ENCODE data around the gene SLC4A8.
"Not testable (repeated sequence)": the region's sequence is repeated elsewhere in the genome, so short reads cannot be mapped to it uniquely, and the experiment has no call there.

The SLC4A8 gene

DNA sequence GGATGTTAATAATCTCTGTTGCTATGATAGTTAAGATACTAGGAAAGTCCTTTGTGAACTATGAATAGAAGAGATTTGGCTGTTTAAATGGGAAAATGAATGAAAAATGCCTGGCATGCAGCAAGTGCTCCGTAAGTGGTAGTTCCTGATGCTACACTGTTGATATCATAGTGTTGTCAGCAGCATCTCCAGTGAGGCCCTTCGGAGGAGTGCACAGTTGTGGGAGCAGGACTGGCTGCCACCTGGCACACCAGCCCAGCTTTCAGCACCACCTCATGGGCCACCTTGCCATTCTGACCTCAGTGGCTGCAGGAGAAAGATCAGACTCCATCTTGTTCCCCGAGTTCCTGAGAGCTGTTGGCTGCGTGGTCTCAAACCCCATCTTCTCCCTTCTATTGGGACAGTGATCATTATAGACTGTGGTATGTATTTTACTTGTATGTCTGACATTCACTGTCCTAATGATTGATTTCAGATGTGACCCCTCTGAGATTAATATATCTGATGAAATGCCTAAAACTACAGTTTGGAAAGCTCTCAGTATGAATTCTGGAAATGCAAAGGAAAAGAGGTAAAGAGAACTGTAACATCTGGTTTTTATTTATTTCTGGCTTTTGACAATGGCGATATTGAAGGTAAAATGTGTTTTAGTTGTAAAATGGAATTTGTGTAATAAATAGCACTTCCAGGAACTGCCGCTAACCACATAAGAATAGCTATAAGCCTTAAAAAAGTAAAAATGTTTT, 80.9 kb downstream of the SLC4A8 start:
- no peak for DNase-seq (ENCODE audit: insufficient read length, low spot score)
- no peak for FAIRE-seq
- TF ChIP-seq POLR2A (IDR thresholded peaks at IDR 0.05; ENCODE audit: low read depth, low read length): no peak

DNA sequence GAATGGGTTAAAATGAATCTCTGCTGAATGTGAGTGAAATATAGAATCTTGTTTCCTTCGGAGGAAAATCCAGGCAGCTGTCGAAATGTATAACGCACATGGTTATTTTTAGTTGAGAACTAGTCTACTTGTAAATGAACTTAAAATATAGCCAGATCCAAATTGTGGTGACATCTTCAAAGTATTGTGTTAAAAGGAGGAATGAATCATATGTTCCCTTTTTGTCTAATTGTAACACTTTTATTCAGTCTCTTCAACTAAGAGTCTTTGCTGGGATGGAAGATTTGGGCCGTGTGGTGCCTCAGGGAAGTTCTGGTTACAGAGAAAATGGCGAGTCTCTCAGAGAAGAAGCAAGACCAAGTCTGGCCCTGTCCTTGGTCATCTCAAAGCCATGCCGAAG, 82.5 kb downstream of the SLC4A8 start:
- DNase-seq (ENCODE audit: insufficient read length, low spot score): no peak
- TF ChIP-seq POLR2A (IDR thresholded peaks at IDR 0.05; ENCODE audit: low read depth, low read length): no peak
- no peak for FAIRE-seq

GRCh38 chr12:51508285-51508684, 83.7 kb downstream of the SLC4A8 start:
- no peak for TF ChIP-seq POLR2A (IDR thresholded peaks at IDR 0.05; ENCODE audit: low read depth, low read length)
- no peak for DNase-seq (ENCODE audit: insufficient read length, low spot score)
- FAIRE-seq: no peak

DNA sequence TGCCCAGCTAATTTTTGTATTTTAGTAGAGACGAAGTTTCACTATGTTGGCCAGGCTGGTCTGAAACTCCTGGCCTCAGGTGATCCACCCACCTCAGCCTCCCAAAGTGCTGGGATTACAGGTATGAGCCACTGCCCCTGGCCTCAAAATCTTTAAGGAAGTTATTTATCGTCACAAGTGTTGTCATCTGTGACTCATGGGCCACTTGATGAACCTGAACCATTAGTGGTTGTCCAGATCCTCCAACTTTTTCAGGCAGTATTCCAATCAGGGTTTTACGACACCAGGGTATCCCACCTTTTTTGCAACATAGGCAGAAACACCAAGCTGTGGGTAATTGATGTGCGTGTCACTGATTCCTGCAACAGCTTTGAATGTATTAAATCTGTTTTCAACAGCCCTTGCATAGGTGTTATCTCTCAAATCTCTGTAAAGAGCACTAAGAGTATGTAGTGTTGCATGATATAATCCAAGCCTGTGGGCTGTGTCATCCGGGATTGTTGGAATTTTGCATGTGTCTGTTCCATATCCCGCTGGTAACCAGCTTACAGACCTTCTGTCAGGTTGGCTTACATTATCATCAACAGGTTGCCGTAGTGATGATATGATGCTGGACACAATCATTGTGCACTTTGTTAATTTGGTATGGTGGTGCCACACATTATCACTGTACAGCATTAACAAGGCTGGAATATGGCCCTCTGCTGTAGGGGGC, 87.1 kb downstream of the SLC4A8 start:
- DNase-seq (ENCODE audit: insufficient read length, low spot score) (no peak), FAIRE-seq (no peak)
- TF ChIP-seq POLR2A (IDR thresholded peaks at IDR 0.05; ENCODE audit: low read depth, low read length): no peak

- DNase-seq (ENCODE audit: insufficient read length, low spot score) (no peak), FAIRE-seq (no peak)
- no peak for TF ChIP-seq POLR2A (IDR thresholded peaks at IDR 0.05; ENCODE audit: low read depth, low read length)
These were observed 87.8 kb downstream of the SLC4A8 start for GRCh38 chr12:51512438-51512837.

GRCh38 chr12:51515037-51515436, 90.4 kb downstream of the SLC4A8 start:
- not testable (repeated sequence) for DNase-seq (ENCODE audit: insufficient read length, low spot score); FAIRE-seq

DNA sequence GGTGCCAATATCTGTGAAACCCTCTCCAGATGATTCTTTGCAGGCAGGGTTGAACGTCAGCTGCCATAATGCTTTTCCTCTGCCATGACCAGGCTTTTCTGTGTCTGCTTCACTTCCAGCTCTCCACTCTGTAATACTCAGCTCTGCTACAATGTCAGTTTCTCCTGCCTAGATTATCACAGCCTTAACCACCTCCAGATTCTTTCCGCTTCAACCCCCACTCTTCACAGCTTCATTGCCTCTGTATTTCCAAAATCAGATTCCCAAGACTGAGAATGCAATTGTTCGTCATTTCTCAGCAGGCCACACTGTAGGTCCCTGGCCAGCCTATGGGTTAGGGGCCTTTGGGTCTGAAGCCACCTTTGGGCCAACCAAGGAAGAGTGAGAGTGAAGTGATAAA, 92.7 kb downstream of the SLC4A8 start:
- FAIRE-seq (no peak), DNase-seq (ENCODE audit: insufficient read length, low spot score) (no peak)
- no peak for TF ChIP-seq POLR2A (IDR thresholded peaks at IDR 0.05; ENCODE audit: low read depth, low read length)

GRCh38 chr12:51517800-51518199, 93.2 kb downstream of the SLC4A8 start:
- no peak for DNase-seq (ENCODE audit: insufficient read length, low spot score)
- TF ChIP-seq POLR2A (IDR thresholded peaks at IDR 0.05; ENCODE audit: low read depth, low read length): no peak
- no peak for FAIRE-seq

DNA sequence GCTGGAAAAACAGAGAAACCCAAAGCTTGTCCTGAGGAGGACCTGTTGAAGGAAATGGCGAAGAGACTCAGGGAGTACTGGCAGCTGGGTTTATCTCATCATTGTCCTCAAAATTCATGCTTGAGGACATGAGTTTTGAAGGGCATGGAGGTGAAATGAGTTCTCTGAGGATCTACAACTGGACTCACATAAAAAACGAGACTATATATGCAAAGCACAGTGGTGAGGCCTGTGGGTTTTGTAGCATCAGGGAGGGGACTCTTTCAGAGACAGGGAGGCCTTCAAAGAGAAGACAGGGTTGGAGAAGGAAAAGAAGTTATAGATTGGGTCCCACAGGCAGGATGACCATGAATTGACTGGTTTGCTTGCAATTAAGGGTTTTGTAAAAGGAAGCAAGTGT, 95.1 kb downstream of the SLC4A8 start:
- DNase-seq (ENCODE audit: insufficient read length, low spot score) (no peak), FAIRE-seq (no peak)
- no peak for TF ChIP-seq POLR2A (IDR thresholded peaks at IDR 0.05; ENCODE audit: low read depth, low read length)

- DNase-seq (ENCODE audit: insufficient read length, low spot score) (no peak), FAIRE-seq (no peak)
- TF ChIP-seq POLR2A (IDR thresholded peaks at IDR 0.05; ENCODE audit: low read depth, low read length): no peak
These were observed 96.1 kb downstream of the SLC4A8 start for GRCh38 chr12:51520576-51521325.

DNA sequence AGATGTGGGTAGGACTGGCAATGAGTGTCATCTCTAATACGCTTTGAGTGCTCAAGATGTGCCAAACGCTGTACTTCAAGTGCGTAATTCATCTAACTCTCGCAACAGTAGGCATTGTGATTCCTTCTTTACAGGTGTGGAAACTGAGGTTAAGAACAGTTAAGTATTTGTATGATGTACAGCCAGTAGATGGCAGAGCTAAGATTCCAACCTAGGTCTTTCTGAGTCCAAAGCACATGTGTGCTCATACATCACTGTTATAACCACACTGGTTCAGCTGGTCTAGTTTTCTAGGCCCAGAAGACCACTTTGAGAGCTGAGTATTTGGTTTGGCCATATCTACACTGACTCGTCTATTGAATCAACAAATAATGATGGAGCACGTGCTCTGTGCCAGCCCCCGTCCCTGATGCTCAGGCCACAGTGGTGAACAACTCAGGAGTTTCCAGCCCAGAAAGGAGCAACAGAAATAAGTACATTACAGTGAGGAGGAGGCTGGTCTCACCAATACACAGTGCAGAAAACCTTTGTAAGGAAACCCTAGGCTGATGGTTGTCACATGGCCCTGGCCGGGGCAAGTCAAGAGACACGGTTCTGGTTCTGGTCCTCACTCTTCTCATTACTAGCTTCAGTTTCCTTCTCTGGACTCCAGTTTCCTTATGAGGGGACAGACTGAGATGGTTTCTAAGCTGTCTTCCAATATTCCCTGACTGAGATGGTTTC, 97.1 kb downstream of the SLC4A8 start:
- no peak for TF ChIP-seq POLR2A (IDR thresholded peaks at IDR 0.05; ENCODE audit: low read depth, low read length)
- FAIRE-seq (no peak), DNase-seq (ENCODE audit: insufficient read length, low spot score) (no peak)

- DNase-seq (ENCODE audit: insufficient read length, low spot score) (no peak), FAIRE-seq (no peak)
- no peak for TF ChIP-seq POLR2A (IDR thresholded peaks at IDR 0.05; ENCODE audit: low read depth, low read length)
These were observed 98.1 kb downstream of the SLC4A8 start for GRCh38 chr12:51522696-51523095.

GRCh38 chr12:51524386-51524901, 99.8 kb downstream of the SLC4A8 start:
- DNase-seq (ENCODE audit: insufficient read length, low spot score) (no peak), FAIRE-seq (no peak)
- TF ChIP-seq POLR2A (IDR thresholded peaks at IDR 0.05; ENCODE audit: low read depth, low read length): no peak

GRCh38 chr12:51525518-51525917, 100.9 kb downstream of the SLC4A8 start:
- FAIRE-seq: no peak

More at GRCh38 chr12:51525518-51525917, 100.9 kb downstream of the SLC4A8 start:
- DNase-seq (ENCODE audit: insufficient read length, low spot score): no peak
- no peak for TF ChIP-seq POLR2A (IDR thresholded peaks at IDR 0.05; ENCODE audit: low read depth, low read length)
